GM21723 (cell line): ENCODE data around the gene HSPB8.

Source experiments
- ATAC-seq: cut with Tn5 transposase; IDR thresholded peaks from one replicate; pipeline ENCODE4 v1.9.1; 2021; ENCODE audit warnings: mild to moderate bottlenecking, moderate library complexity; ENCODE audit not compliant: unreplicated experiment

The HSPB8 gene, protein sequence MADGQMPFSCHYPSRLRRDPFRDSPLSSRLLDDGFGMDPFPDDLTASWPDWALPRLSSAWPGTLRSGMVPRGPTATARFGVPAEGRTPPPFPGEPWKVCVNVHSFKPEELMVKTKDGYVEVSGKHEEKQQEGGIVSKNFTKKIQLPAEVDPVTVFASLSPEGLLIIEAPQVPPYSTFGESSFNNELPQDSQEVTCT

DNA sequence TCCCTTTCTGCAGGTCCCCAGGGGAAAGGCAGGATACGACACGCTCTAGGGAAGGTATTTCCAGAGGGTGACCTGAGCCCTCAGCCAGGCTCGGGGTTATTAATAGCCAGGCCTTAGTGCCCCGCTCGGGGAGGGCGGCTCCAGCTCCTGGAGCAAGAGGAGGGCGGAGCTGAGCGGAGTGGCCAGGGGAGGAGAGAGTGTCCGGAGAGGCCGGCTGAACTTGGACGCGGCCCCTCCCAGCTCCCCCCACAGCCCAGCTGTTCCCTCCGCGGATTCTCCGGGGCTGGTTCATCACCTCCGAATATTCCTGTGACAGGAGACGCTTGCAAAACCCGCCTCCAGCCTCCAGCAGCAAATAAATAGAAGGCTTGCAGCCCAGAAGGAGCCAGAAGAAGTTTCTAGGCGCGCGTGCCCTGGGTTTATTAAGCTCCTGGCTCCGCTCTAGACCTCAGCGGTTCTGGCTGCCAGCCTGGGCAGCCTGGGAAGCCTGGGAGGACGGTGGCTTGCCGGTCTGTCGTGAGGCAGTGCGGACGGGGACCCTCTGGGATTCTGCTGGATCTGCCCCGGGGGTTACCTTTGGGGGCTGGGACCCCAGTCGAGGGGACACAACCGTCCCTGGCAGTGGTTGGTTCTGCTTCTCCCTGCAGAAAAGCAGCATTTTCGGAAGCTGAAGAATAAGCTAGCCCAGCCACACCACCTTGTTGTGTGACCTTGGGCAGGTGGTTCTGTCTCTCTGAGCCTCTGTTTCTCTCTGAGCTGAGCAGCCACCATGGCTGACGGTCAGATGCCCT, at the start of gene HSPB8:
TSS of gene HSPB8 (plus strand) at position 388 of the 791 bp plus-strand sequence. CDS start at position 770, 382 bp downstream.
- ATAC-seq: no peak

DNA sequence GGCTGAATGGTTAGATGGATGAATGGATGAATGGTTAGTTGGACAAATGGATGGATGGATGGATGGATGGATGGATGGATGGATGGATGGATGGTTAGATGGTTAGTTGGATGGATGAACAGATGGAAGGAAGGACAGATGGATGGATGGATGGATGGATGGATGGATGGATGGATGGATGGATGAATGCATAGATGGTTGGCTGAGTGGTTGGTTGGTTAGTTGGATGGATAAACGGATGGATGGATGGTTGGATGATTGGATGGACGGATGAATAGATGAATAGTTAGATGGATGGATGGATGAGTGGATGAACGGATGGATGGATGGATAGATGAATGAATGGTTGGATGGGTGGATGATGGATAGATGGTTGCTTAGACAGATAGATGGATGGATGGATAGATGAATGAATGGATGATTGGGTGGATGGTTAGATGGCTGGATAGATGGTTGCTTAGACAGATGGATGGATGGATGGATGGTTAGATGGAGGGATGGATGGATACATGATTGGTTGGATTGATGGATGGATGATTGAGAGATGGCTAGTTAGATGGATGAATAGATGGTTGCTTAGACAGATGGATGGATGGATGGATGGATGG, 48.8 kb upstream of the HSPB8 start:
- no peak for ATAC-seq

DNA sequence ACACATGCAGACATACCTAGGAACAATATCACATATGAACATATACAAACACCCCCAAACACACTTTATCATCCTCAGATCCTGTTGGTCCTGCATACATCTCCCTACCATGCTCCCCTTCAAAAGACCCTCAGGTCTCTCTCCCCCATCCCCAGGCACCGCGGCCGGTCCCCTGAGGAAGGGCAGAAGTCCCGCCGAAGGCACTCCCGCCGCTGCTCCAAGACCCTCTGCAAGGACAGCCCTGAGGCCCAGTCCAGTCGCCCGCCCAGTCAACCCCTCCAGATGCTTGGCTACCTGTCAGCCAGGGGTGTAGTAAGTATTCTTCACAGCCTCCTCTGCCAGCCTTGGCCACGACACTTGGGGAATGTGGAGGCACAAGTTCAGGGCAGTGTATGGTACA, 48.2 kb upstream of the HSPB8 start:
- ATAC-seq: no peak

DNA sequence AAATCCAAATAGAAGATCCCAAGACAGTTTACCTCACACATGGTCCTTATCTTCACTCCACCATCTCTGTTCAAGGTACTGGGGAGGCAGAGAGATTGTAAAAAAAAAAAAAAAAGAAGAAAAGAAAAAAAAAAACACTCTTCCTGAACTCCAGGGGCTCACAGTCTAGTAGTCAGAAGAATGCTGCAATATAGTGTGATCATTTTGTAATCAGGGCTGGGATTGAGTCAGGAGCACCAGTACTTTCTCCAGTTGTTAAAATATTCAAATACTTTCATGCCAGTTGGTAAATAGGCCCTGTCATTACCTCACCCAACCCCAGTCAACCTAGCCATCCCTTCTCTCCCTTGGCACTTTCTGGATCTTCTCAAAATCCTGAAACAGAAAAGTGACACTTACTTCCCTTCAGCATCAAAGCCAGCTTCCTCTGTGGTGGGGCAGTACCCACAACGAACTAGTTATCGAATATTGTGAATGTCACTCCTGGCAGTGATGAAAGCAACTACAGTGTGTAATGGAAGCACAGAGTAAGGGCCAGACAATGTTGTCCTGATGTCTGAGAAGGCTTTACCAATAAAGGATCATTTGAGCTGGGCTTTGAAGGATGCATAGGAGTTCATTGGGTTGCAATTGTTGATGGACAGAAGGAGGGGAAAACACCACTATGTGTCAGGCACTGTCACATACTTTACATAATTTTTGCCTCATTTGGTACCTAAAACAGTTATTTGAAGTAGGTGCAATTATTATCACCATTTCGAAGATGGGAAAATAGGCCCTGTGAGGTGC, 44.3 kb upstream of the HSPB8 start:
- no peak for ATAC-seq

DNA sequence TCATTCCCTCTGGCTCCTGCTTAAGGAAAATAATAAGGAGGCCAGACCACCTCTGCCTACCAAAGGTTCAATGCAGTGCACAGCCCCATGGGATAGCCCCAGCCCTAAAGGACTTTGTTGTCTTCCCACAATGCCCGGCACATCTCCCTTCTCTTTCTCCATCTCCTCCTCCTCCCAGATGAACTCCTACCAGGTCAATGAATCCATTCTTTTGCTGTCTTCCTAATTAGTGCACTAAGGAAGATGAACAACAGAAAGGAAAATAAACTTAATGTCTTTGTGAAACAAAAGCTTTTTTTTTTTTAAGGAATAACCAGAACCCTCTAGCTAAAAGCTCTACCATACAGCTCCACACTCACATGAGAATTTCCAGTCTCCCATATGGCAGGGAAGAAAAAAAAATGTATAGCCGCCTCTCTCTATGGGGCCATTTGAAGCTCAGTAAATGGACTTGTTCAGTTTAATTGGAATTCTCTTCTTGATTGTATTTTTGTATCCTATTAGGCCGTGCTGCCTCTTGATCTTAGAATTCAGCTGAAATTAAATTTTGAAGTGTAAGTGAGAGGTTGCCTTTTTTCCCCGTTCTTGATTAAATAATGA, 41.8 kb upstream of the HSPB8 start:
- ATAC-seq: no peak

DNA sequence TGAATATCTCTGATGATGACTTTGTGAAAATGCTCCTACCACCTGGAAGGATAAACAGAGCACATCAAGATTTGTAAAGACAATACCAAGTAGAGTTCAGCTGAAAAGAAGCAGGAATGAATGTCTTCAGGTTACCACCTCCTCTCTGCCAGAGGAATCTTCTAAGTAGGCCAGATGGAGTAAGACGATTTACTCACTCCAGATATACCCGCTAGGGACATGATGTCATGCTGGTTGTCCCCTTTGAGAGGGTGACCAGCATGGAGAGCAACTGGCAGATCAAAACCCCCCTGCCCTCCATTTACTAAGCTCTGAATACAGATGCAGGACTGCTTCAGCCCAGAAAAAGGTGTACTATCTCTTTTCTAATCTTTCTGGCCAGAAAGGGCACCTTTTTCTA, 39.3 kb upstream of the HSPB8 start:
- ATAC-seq: no peak

DNA sequence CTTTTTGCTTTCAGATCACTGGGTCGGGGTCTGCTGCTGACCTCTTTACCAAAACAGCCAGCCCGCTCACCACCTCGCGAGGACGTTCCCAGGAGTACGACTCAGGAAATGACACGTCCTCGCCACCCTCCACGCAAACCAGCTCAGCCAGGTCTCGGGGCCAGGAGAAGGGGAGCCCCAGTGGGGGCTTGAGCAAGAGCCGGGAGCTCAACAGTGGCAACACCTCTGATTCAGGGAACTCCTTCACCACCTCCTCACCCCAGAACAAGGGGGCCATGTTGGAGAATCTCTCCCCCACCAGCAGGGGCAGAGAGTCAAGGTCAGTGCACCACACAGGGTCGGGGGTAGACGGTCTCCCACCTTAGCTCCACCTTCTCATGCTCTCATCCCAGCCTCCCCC, 33.4 kb upstream of the HSPB8 start:
- ATAC-seq: no peak

DNA sequence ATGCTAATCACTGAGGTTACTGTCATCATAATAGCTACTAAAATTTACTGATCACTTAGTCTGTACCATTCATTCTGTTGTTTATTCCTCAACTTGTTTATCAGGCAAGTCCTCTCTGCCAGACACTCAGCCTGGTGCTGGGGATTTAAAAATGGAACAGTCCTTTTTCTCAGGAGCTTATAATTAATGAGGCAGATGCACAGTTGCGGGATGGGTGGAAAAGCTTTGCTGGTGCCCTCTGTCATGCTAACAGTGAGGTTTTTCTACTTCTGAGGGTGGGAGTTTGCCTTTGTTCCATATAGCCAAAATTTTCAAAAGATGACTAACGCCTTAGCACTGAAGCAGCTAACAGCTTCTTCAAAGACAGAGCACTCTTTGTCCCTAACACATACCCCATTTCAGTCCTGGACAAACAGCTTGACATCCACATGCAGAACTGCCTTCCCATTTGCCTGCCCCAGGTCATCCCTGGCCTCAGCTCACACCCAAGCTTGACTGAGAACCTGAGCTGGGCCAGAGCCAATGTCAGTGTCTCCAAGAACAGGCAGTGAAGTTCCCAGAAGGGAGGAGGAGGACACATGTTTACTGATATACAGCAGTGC, 30.8 kb upstream of the HSPB8 start:
- no peak for ATAC-seq

DNA sequence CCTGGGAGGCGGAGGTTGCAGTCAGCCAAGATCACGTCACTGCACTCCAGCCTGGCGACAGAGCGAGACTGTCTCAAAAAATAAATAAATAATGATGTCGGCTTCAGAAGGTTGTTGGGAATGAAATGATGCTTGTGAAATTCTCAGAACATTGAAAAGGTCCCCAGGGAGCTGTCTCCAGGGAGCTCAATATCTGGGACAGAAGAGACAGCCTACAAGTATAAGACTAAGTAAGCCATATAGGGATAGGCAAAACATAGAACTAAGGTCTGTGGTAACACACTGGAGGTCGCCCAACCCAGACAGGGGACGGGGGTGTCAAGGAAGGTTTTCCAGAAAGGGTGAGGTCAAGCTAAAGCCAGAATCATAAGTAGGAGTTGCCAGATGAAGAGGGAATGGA, 29.5 kb upstream of the HSPB8 start:
- no peak for ATAC-seq

DNA sequence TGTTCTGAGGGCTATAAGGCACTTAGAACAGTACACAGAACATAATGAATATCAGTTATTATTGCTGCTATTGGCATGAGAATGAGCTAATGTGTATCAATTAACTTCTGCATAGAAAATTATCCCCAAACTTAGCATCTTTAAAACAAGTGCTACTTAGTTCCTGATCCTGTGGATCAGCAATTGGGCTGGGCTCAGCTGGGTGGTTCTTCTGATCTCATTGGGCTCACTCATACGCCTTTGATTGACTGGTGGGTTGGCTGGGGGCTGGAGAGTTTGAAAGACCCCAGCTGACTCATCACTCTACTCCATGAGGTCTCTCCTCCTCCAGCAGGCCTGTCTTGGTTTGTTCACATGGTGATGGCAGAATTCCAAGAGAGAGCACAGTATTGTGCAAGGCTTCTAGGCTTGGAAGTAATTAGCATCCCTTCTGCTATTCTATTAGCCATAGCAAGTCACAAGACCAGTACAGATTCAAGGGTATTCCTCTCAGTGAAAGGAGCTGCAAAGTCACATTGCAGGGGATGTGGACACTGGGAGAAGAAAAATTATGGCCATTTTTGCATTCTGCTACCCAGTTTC, 27.2 kb upstream of the HSPB8 start:
- ATAC-seq: no peak

DNA sequence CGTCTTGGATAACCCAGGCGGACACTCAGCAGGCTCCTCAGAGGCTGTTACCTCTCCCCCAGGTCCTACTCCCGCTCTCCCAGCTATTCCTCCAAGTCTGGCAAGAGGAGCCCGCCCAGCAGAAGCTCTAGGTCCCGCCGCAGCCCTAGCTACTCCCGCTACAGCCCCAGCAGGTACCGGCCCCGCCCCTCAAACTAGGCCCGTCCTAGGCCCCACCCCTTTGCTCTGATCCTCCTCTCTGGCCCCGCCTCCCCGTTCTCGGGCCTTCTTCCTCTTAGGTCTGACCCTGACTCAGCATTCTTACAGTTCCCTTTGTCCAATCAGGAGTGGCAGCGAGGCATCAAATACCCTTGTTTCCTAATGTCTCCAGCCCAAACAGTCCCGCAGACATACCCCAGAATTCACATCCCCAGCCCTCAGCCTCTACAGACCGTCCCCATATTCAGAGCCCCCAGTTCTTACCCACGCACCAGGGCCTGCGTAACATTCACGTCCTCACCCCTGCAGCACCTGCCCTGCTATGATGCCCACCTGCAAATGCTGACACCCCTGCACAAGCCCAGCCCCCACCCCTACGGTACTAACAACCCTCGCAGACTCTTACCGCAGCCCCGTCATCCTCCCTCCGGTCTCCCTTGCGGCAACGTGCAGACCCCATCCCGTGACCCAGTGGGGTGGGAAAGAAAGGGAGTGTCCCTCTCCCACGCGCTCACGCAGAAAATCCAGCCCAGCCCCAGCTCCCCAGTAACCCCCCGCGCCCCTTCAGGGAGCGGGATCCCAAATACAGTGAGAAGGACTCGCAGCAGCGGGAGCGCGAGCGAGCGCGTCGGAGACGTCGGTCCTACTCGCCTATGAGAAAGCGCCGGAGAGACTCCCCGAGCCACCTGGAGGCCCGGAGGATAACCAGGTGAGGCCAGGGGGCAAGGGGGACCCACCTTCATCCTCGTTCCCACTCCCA, 25.0 kb upstream of the HSPB8 start:
- no peak for ATAC-seq

DNA sequence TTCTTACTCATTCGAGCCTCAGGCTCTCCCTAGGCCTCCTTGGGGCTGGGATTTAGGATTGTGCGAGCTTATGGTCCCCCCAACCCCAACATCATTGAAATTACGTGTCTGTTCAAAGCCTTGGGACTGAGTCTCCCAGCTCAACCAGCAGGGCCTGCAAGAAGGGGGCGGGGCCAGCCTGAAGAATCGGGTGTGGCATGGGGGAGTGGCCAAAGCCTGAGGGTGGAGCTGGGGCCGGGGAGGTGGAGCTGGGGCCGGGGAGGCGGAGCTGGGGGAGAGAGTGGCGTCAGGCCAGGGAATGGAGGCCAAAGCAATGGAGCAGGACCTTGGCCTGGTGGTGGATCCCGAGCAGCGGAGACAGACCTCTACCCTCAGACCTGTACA, 24.3 kb upstream of the HSPB8 start:
- no peak for ATAC-seq

DNA sequence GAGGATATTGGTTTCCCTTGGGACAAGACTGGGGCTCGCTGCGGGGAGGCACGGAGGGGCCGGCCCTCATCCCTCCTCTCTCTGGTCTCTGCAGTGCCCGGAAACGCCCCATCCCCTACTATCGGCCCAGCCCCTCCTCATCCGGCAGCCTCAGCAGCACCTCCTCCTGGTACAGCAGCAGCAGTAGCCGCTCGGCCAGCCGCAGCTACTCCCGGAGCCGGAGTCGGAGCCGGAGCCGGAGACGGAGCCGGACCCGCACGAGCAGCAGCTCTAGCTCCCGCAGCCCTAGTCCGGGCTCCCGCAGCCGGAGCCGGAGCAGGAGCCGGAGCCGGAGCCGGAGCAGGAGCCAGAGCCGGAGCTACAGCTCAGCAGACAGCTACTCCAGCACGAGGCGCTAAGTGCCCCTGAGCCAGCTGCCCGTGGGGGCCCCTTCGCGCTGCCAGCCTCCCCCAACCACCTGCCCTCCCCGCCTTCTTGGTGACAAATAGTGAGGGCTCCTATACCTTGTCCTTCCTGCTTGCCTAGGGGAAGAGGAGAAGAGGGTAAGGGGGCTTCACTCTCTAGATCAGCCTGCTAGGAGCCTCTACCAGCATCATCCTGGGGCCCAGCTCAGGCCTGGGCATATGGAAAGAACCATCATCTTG, 22.2 kb upstream of the HSPB8 start:
- no peak for ATAC-seq

DNA sequence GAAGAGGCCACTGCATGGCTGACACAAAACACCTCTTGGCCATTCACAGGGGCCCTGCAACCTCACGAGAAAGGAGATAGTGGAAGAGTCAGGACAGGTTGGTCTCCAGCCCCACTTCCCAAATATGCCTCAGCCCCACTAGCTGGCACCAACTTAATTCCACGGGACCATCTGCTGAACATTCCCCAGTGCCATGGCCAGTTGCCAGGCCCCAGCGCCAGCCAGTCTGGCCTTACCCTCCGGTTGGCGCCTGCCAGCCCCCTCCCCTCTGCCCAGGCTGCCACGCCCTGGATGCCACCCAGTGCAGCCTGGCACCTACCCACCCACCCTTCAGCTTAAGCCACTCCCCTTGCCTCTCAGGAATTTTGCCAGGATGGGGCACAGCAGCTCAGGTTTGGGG, 21.2 kb upstream of the HSPB8 start:
- no peak for ATAC-seq

DNA sequence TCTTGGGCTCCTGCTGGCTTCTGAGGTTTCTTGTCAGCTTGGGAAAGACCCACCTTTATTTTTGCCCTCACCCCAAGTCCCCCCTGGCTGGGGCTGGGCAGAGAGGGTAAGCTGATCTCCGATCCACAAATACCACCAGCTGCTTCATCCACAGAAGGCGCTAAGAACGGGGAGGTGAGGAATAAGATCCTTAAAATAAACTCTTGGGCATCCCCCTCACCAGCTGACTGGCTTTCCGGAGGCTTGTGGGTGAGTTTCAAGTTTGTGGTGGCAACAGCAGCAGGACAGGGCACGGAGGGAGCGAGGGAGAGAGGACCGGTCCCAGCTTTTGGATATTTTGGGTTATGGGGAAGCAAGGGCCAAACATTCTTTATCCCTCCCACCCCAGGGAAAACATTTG, 20.8 kb upstream of the HSPB8 start:
- ATAC-seq: no peak

DNA sequence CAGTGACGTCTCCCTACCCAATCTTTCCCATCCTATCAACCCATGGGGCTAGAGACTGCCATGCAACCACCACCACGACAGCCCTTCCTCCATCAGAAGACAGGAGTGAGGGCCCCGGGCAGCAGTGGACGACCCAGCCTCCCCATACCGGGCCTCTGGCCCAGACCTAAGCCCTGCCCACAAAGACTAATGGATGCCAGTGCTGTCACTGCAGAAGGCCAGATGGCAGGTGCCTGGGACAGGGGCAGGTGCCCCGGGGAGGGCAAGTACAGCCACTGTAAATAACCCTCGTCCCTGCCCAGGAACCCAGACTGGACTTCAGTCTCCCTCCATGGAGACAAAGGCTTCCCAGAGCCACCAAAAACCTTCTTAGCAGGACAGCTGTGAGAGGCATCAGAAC, 20.3 kb upstream of the HSPB8 start:
- no peak for ATAC-seq

DNA sequence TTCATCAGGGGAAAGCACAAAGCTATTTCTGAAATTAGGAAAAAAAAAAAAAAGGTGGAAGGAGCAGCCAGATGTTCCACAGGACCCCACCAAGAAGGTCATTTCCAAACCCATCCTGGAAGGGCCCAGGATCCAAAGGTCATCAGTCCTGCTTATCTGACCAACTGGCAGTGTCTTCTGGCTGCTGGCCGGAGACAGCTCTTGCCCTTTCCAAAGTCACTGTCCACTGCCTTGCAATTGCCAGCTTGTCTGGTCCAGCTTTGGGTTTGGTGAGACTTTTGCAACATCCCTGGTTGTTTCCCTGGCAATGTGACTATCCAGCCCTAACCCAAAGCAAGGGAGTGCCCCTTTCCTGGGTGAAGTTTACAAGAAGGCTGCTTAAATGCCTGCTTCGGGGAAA, 18.9 kb upstream of the HSPB8 start:
- no peak for ATAC-seq

DNA sequence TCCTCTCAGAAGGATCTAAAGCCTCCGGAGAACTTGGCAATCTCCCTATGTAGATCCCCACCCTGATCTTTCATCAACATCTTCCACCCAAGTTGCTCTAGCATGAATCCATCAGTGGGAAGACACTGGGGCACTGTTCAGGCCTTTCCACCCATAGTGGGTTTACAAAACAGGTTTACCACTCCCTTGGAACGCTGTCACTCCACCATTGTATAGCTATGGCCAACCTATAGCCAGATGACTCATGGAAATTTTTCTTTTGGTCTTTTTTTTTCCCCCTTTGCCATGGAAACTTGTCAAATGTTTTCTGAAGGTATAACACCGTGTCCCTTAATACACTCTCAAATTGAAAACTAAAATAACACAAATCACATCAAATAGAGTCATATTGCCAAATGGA, 10.8 kb upstream of the HSPB8 start:
- no peak for ATAC-seq

DNA sequence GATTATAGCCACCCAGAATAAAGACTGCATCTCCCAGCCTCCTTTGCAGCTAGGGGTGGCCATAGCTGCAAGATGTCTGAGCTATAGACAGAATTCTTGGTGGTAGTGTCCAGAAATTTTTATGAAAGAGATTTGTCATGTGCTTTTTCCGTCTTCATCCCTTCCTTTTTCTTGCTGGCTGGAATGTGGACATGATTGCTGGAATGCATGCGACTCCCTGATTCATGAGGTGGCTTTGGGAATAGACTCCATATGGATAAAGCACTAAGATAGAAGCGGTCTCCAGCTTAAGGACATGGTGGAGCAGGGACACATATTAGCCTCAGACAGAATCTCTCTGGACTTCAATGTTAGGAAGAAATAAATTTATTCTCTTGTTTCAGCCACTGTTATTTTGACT, 10.0 kb upstream of the HSPB8 start:
- ATAC-seq: no peak
